OCI-LY3 (cell line): ENCODE measurements around the gene APBB2.

Experiments used
- H2AFZ ChIP-seq: fragments of 200-600, 300-600 bp; shearing (Covaris generic); 2 replicates; pipeline ENCODE4 v1.6.0; 2014; ENCODE audit warnings: antibody characterized with exemption, low read depth, low read length
- H3K27ac ChIP-seq: fragments of 200-600, 300-600 bp; sonication (generic); 2 replicates; pipeline ENCODE4 v1.5.1; 2014; ENCODE audit warnings: mild to moderate bottlenecking, low read length, moderate library complexity, mixed read lengths
- H3K27me3 ChIP-seq: fragments of 200-600, 300-600 bp; sonication (generic); 2 replicates; pipeline ENCODE4 v1.6.1; 2014; ENCODE audit warnings: low read depth, low read length, mixed read lengths
- H3K36me3 ChIP-seq: fragments of 200-600, 300-600 bp; sonication (generic); replicated peaks from 2 replicates; pipeline ENCODE3; 2014; ENCODE audit warnings: low read depth, low read length, mixed read lengths
- H3K4me1 ChIP-seq: fragments of 300-600, 200-600 bp; sonication (generic); 2 replicates; pipeline ENCODE4 v1.6.1; 2014; ENCODE audit warnings: low read length, mixed read lengths
- H3K4me2 ChIP-seq: fragments of 200-600, 300-600 bp; sonication (generic); 2 replicates; pipeline ENCODE4 v1.6.1; 2014; ENCODE audit warnings: low read length, mixed read lengths
- H3K4me3 ChIP-seq: fragments of 300-600, 200-600 bp; sonication (generic); 2 replicates; pipeline ENCODE4 v1.5.1; 2014; ENCODE audit warnings: antibody characterized with exemption, mild to moderate bottlenecking, low read length, moderate library complexity
- H3K79me2 ChIP-seq: fragments of 300-600, 200-600 bp; shearing (Covaris generic); 2 replicates; pipeline ENCODE4 v1.6.1; 2014; ENCODE audit warnings: mild to moderate bottlenecking, low read length, mixed read lengths
- H3K9ac ChIP-seq: fragments of 300-600, 200-600 bp; shearing (Covaris generic); 2 replicates; pipeline ENCODE4 v1.6.0; 2014; ENCODE audit warnings: mild to moderate bottlenecking, low read length, moderate library complexity
- H3K9me3 ChIP-seq: fragments of 200-600, 300-600 bp; shearing (Covaris generic); 2 replicates; pipeline ENCODE4 v1.6.1; 2014; ENCODE audit warnings: low read length, mixed read lengths; ENCODE audit not compliant: insufficient read depth
- H4K20me1 ChIP-seq: fragments of 200-600, 300-600 bp; sonication (generic); 2 replicates; pipeline ENCODE4 v1.6.1; 2016; ENCODE audit warnings: low read length, mixed read lengths; ENCODE audit not compliant: insufficient read depth
- CTCF ChIP-seq: fragments of 200-600, 300-600 bp; sonication (generic); IDR thresholded peaks from 2 replicates; pipeline ENCODE4 v1.5.1; 2014; ENCODE audit warnings: antibody characterized with exemption, low read length, low read depth
- EZH2phosphoT487 ChIP-seq: fragments of 200-600 bp; shearing (Covaris generic); IDR thresholded peaks from 2 replicates; pipeline ENCODE4 v1.6.1; 2018; ENCODE audit warnings: antibody characterized with exemption, mixed run types, low read depth

The APBB2 gene

GRCh38 chr4:41028392-41029076, 185.8 kb downstream of the APBB2 start:
- Histone ChIP-seq H3K9ac (no peak overlapping the region), H2AFZ (no peak overlapping the region), H3K36me3 (no peaks in the 10 kb centered on the region), H3K27ac (no peak overlapping the region), H3K4me1 (no peaks in the 10 kb centered on the region), H4K20me1 (no peaks in the 10 kb centered on the region), H3K9me3 (no peaks in the 10 kb centered on the region), H3K4me3 (no peak overlapping the region), H3K79me2 (no peaks in the 10 kb centered on the region), H3K4me2 (no peak overlapping the region), H3K27me3 (no peaks in the 10 kb centered on the region)
- no peak for TF ChIP-seq EZH2phosphoT487
- no peak for TF ChIP-seq CTCF

GRCh38 chr4:41026971-41027370, 187.4 kb downstream of the APBB2 start:
- Histone ChIP-seq H2AFZ (no peak overlapping the region), H3K27ac (no peak overlapping the region), H3K27me3 (no peaks in the 10 kb centered on the region), H3K4me2 (no peak overlapping the region), H3K79me2 (no peaks in the 10 kb centered on the region), H3K9me3 (no peaks in the 10 kb centered on the region), H3K36me3 (no peaks in the 10 kb centered on the region), H4K20me1 (no peaks in the 10 kb centered on the region), H3K9ac (no peak overlapping the region), H3K4me3 (no peak overlapping the region), H3K4me1 (no peaks in the 10 kb centered on the region)
- no peak for TF ChIP-seq CTCF
- TF ChIP-seq EZH2phosphoT487: no peak

GRCh38 chr4:41025824-41026223, 188.5 kb downstream of the APBB2 start:
- no peaks in the 10 kb centered on the region for H3K9me3 ChIP-seq
- H3K4me2 ChIP-seq: no peak overlapping the region
- H3K27ac ChIP-seq: no peak overlapping the region
- H3K27me3 ChIP-seq: no peaks in the 10 kb centered on the region
- no peaks in the 10 kb centered on the region for H4K20me1 ChIP-seq
- TF ChIP-seq EZH2phosphoT487 (no peak), CTCF (no peak)
- H2AFZ ChIP-seq: no peak overlapping the region
- no peaks in the 10 kb centered on the region for H3K79me2 ChIP-seq
- H3K9ac ChIP-seq: no peak overlapping the region
- H3K4me1 ChIP-seq: no peaks in the 10 kb centered on the region
- no peaks in the 10 kb centered on the region for H3K36me3 ChIP-seq
- no peak overlapping the region for H3K4me3 ChIP-seq

GRCh38 chr4:41024556-41025491, 189.5 kb downstream of the APBB2 start:
- Histone ChIP-seq H3K4me1 (no peaks in the 10 kb centered on the region), H3K36me3 (no peaks in the 10 kb centered on the region), H3K27me3 (no peaks in the 10 kb centered on the region), H4K20me1 (no peaks in the 10 kb centered on the region), H3K4me2 (no peak overlapping the region), H3K9me3 (no peaks in the 10 kb centered on the region), H3K79me2 (no peaks in the 10 kb centered on the region), H3K9ac (no peak overlapping the region), H3K27ac (no peak overlapping the region), H2AFZ (no peak overlapping the region), H3K4me3 (no peak overlapping the region)
- no peak for TF ChIP-seq EZH2phosphoT487
- TF ChIP-seq CTCF: no peak
